HK-2 (cell line): Measurements from ENCODE around the gene GALNTL6.
A peak's percentile ranks its signal among the peaks of the same experiment; 100 is the strongest.

ENCODE experiments used
- DNase-seq: peaks from one replicate; pipeline ENCODE4 v3.0.0-alpha.2; 2018; ENCODE audit not compliant: unreplicated experiment

GALNTL6 gene

DNA sequence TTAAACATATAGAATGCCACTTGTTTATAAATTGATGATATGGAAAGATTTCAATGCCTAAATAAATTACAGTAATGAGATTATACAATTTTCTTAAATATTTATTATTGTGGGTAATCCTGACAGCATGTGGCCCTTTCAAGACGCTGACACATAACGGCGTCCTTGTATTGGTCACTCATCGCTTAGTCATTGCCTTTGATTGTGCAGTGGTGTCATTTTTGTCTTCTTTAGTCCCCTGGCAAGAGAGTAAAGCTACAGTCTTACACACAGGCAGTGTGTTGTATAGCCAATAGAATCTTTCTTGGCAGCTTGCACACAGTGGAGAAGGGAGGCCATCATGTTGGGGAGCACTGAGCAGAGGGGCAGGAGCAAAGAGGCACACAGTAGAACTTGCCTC lies 993.6 kb downstream of the GALNTL6 start:
- DNase-seq = no peak

GRCh38 chr4:172808196-172808595 lies 995.0 kb downstream of the GALNTL6 start:
- DNase-seq = no peak

DNA sequence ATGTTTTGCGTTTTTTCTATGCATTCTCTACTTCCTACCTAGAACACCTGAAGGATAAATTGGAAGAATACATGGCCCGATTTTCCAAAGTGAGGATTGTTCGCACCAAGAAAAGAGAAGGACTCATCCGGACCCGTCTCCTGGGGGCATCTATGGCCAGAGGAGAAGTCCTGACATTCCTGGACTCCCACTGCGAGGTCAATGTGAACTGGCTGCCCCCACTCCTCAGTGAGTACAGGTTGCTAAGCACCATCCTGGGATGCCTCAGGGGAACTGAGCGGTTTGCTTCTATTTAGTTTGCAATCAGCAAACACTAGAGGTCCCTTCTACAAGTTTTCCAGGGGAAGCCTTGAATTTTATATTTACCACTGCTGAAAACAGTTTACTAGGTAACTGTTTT lies 996.1 kb downstream of the GALNTL6 start:
- DNase-seq = no peak

DNA sequence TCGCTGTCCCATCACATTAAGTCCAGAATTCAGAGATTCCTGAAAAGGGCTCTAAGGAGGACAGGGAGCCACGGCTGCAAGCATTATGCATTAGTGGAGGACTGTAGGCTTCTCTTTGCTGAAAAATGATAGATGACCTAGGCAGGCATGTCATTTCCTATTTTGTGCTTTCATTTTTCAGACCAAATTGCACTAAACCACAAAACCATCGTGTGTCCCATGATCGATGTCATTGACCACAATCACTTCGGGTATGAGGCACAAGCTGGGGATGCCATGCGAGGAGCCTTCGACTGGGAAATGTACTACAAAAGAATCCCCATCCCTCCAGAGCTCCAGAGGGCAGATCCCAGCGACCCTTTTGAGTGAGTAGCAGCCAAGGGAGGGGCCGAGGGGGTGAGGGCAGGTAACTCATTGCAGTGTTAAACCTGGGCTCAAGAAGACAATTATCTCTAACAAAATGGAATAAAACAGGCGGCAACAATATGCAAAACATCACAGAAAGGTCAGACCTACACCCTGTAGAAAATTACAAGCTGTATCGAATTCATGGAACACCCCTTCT lies 1000.2 kb downstream of the GALNTL6 start:
- peak; percentile 25 for DNase-seq

DNA sequence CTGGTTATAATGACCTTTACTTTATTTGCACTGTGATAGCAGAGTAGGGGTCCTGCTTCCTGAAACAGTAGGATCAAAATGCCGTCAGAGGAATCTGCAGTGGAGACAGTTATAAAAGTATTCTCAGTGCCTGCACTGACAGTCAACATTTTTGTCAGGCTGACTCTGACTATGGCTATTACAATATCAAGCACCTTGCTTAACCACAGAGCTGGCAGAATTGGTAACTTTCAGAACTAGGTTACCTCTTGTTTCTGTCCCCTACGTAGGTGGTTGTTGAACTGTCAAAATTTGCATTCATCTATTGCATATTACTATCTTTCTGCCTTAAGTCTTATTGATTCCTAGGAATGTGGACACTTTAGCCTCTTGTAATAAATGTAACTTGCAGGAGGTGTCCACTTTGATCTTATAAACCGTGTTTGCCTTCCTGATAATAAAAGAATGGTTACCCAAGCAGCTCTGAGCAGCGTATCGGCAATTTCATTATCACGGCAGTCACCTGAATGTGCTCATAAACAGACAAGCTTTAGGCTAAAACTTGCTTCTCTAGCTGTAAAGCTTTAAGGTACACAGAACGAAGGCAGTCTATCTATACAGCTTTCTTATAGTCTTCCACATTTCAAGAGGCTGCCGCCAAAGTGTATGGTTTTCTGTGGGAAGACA lies 1002.4 kb downstream of the GALNTL6 start:
- DNase-seq = no peak

- DNase-seq = no peak
Measured at GRCh38 chr4:172818901-172819300, 1005.7 kb downstream of the GALNTL6 start.

GRCh38 chr4:172819353-172819752 lies 1006.1 kb downstream of the GALNTL6 start:
- no peak for DNase-seq

- DNase-seq = no peak
Measured at GRCh38 chr4:172822331-172822730, 1009.1 kb downstream of the GALNTL6 start.

- DNase-seq = no peak
Measured at GRCh38 chr4:172826346-172826745, 1013.1 kb downstream of the GALNTL6 start.

- DNase-seq = no peak
Measured at GRCh38 chr4:172826861-172827260, 1013.7 kb downstream of the GALNTL6 start.

GRCh38 chr4:172830295-172830764 lies 1017.1 kb downstream of the GALNTL6 start:
- no peak for DNase-seq

DNA sequence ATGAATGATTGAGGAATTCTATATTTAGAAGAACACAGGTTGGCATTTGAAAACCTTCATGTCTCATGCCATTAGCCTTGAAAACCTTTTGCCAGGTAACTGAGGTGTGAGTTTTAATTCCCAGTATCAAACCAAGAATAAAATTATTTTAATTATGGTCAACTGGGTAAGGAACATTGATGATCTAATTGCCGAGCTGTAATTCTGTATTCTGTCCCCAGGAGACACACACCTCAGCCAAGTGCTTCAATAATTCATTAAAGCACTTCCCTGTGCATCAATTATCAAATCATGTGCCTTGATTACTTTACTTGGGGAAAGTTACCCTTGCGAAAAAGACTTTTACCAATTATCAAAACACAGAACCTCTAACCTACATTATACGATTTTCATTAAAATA lies 1023.5 kb downstream of the GALNTL6 start:
- DNase-seq = no peak

DNA sequence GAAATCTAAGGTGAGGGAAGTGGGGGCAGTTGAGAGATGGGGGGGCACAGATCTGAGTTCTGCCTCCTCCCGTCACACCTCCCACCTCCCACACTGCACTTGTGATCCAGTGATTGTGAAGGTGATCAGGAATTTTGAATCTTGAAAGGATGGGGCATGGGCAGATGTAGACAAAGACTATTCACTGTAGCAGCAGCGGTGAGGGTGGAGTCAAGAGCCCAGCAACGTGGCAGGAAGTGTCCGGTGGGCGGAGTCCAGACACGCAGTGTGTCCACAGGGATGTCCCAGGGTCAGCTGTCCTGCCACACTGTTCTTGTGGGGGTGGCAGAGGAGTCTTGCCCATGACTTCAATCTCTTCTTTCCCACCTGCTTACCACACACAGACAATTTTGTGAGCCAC lies 1024.9 kb downstream of the GALNTL6 start:
- no peak for DNase-seq

DNA sequence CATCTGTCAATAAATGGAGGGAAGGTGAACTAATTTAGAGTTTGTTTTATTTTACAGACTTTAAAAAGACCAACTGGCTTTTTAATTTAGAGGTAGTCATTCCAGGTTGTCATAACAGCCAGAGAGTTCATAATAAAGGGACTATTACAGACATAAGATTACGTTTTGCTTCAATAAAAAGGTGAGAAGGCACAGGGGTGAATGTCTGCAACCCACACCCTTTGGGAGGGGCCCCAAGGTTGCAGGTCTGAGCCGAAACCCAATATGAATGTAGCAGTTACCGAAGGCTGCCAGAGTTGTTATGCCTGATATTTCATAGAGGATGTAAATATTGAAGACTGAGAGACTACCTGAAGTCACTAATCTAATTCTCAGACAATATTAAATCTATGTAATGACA lies 1025.7 kb downstream of the GALNTL6 start:
- no peak for DNase-seq

DNA sequence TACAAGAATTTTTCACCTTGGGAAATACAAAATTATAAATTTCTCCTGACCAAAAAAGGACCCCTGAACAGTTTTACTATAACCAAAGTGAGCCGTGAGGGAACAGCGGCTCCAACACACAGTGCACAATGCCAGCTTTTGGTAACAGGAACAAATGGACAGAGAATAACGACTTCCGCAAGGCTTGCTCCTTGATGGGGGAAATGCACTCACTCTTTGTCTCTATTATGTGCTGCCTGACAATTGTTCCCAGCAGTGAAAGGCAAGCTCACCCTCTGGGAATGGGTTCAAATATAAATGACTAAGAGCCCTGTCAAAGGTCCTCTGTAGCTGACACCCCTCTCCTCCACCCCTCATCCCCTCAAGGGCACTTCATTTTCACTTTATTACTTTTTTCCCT lies 1029.6 kb downstream of the GALNTL6 start:
- no peak for DNase-seq

DNA sequence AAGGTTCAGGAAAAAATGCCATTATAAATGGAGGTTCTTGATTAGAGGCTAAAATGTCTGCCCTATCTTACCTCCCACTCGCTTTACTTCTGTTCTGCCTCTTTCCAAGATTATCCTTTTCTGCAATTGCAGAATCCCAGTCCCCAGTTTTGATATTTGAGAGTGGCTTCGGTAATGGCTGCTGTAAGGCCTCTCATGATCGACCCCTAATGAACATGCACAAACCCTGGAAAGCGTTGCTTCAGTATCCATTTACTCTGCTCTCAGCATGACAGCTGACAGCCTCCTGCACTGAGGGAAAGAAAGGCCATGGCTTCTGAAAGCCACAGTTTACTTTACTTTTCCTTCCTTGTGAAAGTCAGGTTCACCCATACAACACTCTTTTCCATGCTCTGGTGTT lies 1030.0 kb downstream of the GALNTL6 start:
- DNase-seq = no peak

- no peak for DNase-seq
Measured at GRCh38 chr4:172844556-172844955, 1031.4 kb downstream of the GALNTL6 start.

DNA sequence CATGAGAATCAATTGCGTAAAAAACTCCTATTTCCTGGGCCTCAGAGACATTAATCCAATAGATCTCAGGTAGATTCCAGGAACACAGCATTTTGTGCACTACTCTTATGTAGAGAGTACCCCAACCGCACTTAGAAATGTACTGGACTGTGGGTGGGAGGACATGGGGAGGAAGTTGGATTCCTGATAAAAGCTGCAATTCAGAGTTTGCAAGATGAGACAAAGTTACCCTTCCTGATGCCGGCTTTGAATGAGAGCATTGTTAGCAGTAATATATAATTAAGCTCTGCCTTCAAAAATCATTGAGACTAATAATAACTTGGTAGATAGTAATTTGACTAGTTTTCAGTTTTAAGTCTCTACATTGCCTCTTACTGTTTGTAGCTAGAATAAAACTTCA lies 1032.1 kb downstream of the GALNTL6 start:
- DNase-seq = no peak

DNA sequence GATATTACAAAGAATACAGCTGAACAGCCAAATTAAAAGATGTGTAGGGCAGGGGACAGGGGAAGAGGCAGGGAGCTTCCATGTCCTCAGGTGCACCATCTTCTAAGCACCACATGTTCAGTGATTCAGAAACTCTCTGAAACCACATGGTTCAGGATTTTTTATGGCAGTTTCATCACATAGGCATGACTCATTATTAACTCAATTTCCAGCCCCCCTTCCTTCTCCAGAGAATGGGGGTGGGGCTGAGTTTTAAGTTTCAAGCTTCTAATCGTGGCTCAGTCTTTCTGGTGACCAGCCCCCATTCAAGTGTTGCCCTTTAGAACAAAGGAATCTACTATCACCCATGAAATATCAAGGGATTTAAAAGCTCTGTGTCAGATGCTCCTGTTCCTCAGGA lies 1037.6 kb downstream of the GALNTL6 start:
- DNase-seq = peak; percentile 44

DNA sequence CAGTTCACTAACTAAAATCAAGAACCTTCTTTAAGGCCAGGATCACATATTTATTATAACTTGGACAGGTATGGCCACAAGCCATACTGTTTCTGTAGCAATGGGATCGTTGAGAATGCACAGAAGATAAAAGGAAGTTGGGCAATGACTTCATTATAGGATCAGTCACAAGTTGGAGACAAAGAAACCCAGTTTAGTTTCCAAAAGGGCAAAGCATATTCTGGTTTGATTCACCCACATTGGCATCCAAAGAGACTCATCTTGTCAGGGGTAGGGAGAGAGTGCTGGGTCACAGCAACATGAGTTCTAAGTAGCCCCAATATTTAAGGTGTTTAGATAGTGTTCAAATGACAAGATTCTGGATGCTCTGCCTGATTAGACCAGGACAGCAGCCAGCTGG lies 1038.3 kb downstream of the GALNTL6 start:
- no peak for DNase-seq

GRCh38 chr4:172857026-172857425 lies 1043.8 kb downstream of the GALNTL6 start:
- DNase-seq = no peak

DNA sequence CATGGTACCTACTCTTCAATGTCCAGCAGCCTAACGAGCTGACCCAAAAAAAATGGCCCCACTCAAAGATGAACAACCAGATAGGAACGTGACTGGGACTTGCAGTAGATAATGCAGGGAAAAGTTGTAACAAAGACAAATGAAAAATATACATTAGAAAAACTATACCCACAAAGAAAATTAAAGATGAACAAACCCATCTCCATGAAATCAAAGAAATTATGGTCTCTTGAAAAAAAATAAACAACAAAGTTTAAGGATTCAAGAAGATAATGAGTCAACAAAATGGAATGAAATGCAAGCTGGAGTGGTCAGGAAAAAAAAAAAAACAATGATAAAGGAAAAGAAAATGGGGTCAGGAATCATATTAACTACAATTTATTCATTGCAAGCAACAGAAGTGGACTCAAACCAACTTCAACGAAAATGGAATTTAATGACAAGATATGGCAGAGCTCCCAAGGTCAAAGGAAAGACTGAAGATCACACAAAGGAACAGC lies 1045.6 kb downstream of the GALNTL6 start:
- no peak for DNase-seq

- no peak for DNase-seq
Measured at GRCh38 chr4:172865103-172865502, 1051.9 kb downstream of the GALNTL6 start.
